H1 (cell line): ENCODE data around the gene TBCD. TPM values are rescaled to one million over a fixed set of nuclear protein-coding genes. Genes with fewer than 3 reads are reported as not detected.

Experiments used
- CTBP2 ChIP-seq: IDR thresholded peaks from 2 replicates; pipeline ENCODE4 v1.7.0; 2011; ENCODE audit warnings: borderline replicate concordance, mild to moderate bottlenecking, moderate library complexity, mixed read lengths, low read length; ENCODE audit not compliant: insufficient read depth, insufficient read length
- GABPA ChIP-seq: IDR thresholded peaks from 2 replicates; pipeline ENCODE4 v1.6.1; 2011; ENCODE audit warnings: mild to moderate bottlenecking, low read length, moderate library complexity, borderline replicate concordance; ENCODE audit not compliant: insufficient read depth
- MAX ChIP-seq: IDR thresholded peaks from 2 replicates; pipeline ENCODE4 v1.6.1; 2012; ENCODE audit warnings: inconsistent platforms
- SAP30 ChIP-seq: fragments of 300-600 bp; sonication (generic); IDR thresholded peaks from 2 replicates; pipeline ENCODE4 v1.7.1; 2012; ENCODE audit warnings: low read length, moderate library complexity, mild to moderate bottlenecking, inconsistent platforms; ENCODE audit not compliant: insufficient read depth, insufficient replicate concordance
- polyA plus RNA-seq, 7 experiments: library from polyadenylated mRNA; depleted of rRNA in 3 of 7; stranded (reverse) in 5 of 7; unstranded in 2 of 7; fragments of >200 nt in 5 of 7; fragments of 200-250 nt in 2 of 7; gene quantifications; 1 replicate in 5 of 7; 2 replicates in 1 of 7; 4 replicates in 1 of 7; pipeline versions ENCODE4 v1.2.1 to v1.2.3, GENCODE V29; 2011 to 2013; ENCODE audit warnings: missing spikeins in 2 of 7, mixed read lengths in 2 of 7
- total RNA-seq: library from RNA; stranded (reverse); fragmentation: NEBNext Ultra II Directional; extraction: Animal tissue kit (Norgen Biotek cat#: 25700); gene quantifications from 2 replicates; pipeline ENCODE4 v1.2.1, GENCODE V29; 2021

The TBCD gene
- total and polyA plus RNA-seq, 2 of the 8 experiments (the other 6 are each of a cell fraction or from before 2014, with no cell fraction given): 118 to 162 TPM

GRCh38 chr17:82961366-82962162 lies 209.7 kb downstream of the TBCD start (continued):
- TF ChIP-seq SAP30: no peak
- no peak for TF ChIP-seq MAX
- TF ChIP-seq CTBP2: no peak
- TF ChIP-seq GABPA: no peak
